GM18507 (cell line): Measurements from ENCODE around the gene RSRC1.
"Not testable (repeated sequence)": the region's sequence is repeated elsewhere in the genome, so short reads cannot be mapped to it uniquely, and the experiment has no call there.

Experiments
- DNase-seq: peaks from one replicate; pipeline ENCODE4 v3.0.0; 2011; ENCODE audit warnings: low read depth; ENCODE audit not compliant: insufficient read length; ENCODE audit errors: extremely low spot score
- FAIRE-seq: peaks from 2 replicates; lab custom pipeline; 2011; peaks lifted over from hg19 to GRCh38; lab: Jason Lieb, UNC

The RSRC1 gene

GRCh38 chr3:158098834-158099424, 11.0 kb upstream of the RSRC1 start:
- no peak for DNase-seq
- no peak for FAIRE-seq

- FAIRE-seq (no peak), DNase-seq (no peak)
Observed at GRCh38 chr3:158100681-158101080, 9.2 kb upstream of the RSRC1 start.

GRCh38 chr3:158101335-158102241, 8.3 kb upstream of the RSRC1 start:
- FAIRE-seq (no peak), DNase-seq (no peak)

GRCh38 chr3:158102242-158103080, 7.4 kb upstream of the RSRC1 start:
- no peak for DNase-seq
- no peak for FAIRE-seq

GRCh38 chr3:158103081-158103886, 6.6 kb upstream of the RSRC1 start:
- no peak for FAIRE-seq
- DNase-seq, result no peak

- no peak for DNase-seq
- no peak for FAIRE-seq
Observed at GRCh38 chr3:158103887-158104327, 6.0 kb upstream of the RSRC1 start.

- DNase-seq, result no peak
Observed at GRCh38 chr3:158104431-158104921, 5.4 kb upstream of the RSRC1 start.

GRCh38 chr3:158105119-158105709, 4.7 kb upstream of the RSRC1 start:
- FAIRE-seq (no peak), DNase-seq (no peak)

More at GRCh38 chr3:158104431-158104921, 5.4 kb upstream of the RSRC1 start:
- no peak for FAIRE-seq

GRCh38 chr3:158105710-158106253, 4.1 kb upstream of the RSRC1 start:
- DNase-seq, result no peak
- no peak for FAIRE-seq

GRCh38 chr3:158106766-158107471, 3.0 kb upstream of the RSRC1 start:
- DNase-seq (no peak), FAIRE-seq (no peak)

- FAIRE-seq (no peak), DNase-seq (no peak)
Observed at GRCh38 chr3:158107605-158108444, 2.1 kb upstream of the RSRC1 start.

- no peak for FAIRE-seq
Observed at GRCh38 chr3:158108445-158108985, 1.4 kb upstream of the RSRC1 start.

GRCh38 chr3:158109295-158109803, 540 bp upstream of the RSRC1 start:
- no peak for FAIRE-seq
- DNase-seq, result no peak

More at GRCh38 chr3:158108445-158108985, 1.4 kb upstream of the RSRC1 start:
- DNase-seq, result no peak

- no peak for FAIRE-seq
- no peak for DNase-seq
Observed at GRCh38 chr3:158110658-158111018, 749 bp downstream of the RSRC1 start.

GRCh38 chr3:158111861-158112260, 2.0 kb downstream of the RSRC1 start:
- DNase-seq, result no peak

GRCh38 chr3:158113595-158113994, 3.7 kb downstream of the RSRC1 start:
- not testable (repeated sequence) for FAIRE-seq, DNase-seq

More at GRCh38 chr3:158111861-158112260, 2.0 kb downstream of the RSRC1 start:
- FAIRE-seq, result no peak
